OCI-LY7 (cell line): ENCODE data around the gene SASH1. TPM values are rescaled to one million over a fixed set of nuclear protein-coding genes. Genes with fewer than 3 reads are reported as not detected.

Source experiments
- BruUV-seq: library from RNA; stranded (reverse); fragments of 400-500 nt; replicated peaks from 2 replicates; lab custom pipeline; 2021; lab: Mats Ljungman, UMichigan
- CTCF ChIA-PET: fragments of 300-600 bp; sonication (Branson Sonifier 250); formaldehyde crosslinking; loops from one replicate; lab custom pipeline; 2022; ENCODE audit warnings: antibody characterized with exemption; ENCODE audit not compliant: unreplicated experiment; lab: Charles Lee
- POLR2A ChIA-PET: fragments of 300-600 bp; sonication (Branson Sonifier 250); formaldehyde crosslinking; loops from one replicate; lab custom pipeline; 2022; ENCODE audit warnings: antibody characterized with exemption; lab: Charles Lee
- DNase-seq: peaks from one replicate; pipeline ENCODE4 v3.0.0-alpha.2; 2015; ENCODE audit warnings: low spot score
- H2AFZ ChIP-seq: fragments of 200-600 bp; sonication (generic), shearing (Covaris generic); 2 replicates; pipeline ENCODE4 v1.6.1; 2014; ENCODE audit warnings: mild to moderate bottlenecking, antibody characterized with exemption, low read length, moderate library complexity
- H3K27ac ChIP-seq: fragments of 200-600 bp; sonication (generic); 2 replicates; pipeline ENCODE4 v1.5.1; 2014; ENCODE audit warnings: mixed run types, low read depth, mild to moderate bottlenecking, moderate library complexity, low read length, inconsistent platforms; ENCODE audit not compliant: poor library complexity, severe bottlenecking
- H3K36me3 ChIP-seq: fragments of 200-600 bp; sonication (generic); 2 replicates; pipeline ENCODE4 v1.6.1; 2014; ENCODE audit warnings: mild to moderate bottlenecking, antibody characterized with exemption, low read length, moderate library complexity, mixed read lengths; ENCODE audit not compliant: insufficient read depth
- H3K4me1 ChIP-seq: fragments of 200-600 bp; sonication (generic); 2 replicates; pipeline ENCODE4 v1.5.1; 2014; ENCODE audit warnings: mild to moderate bottlenecking, low read length; ENCODE audit not compliant: insufficient read depth, poor library complexity, severe bottlenecking
- H3K4me2 ChIP-seq: fragments of 200-600 bp; sonication (generic); 2 replicates; pipeline ENCODE4 v1.6.1; 2014; ENCODE audit warnings: mild to moderate bottlenecking, low read length
- H3K4me3 ChIP-seq: fragments of 200-600 bp; sonication (generic); 2 replicates; pipeline ENCODE4 v1.5.1; 2014; ENCODE audit warnings: mild to moderate bottlenecking, low read depth, low read length; ENCODE audit not compliant: poor library complexity, severe bottlenecking
- H3K79me2 ChIP-seq: fragments of 200-600 bp; sonication (generic); 2 replicates; pipeline ENCODE4 v1.6.1; 2016; ENCODE audit warnings: low read depth, mild to moderate bottlenecking, low read length, moderate library complexity, mixed read lengths; ENCODE audit not compliant: insufficient read depth
- H3K9me2 ChIP-seq: fragments of 200-600 bp; sonication (generic); 2 replicates; pipeline ENCODE4 v1.6.1; 2016; ENCODE audit warnings: mild to moderate bottlenecking, low read length, mixed read lengths; ENCODE audit not compliant: insufficient read depth
- H3K9me3 ChIP-seq: fragments of 200-600 bp; sonication (generic); 2 replicates; pipeline ENCODE4 v1.6.1; 2014; ENCODE audit warnings: mild to moderate bottlenecking, mixed run types, low read length, mixed read lengths
- H4K20me1 ChIP-seq: fragments of 200-600 bp; sonication (generic); 2 replicates; pipeline ENCODE4 v1.6.1; 2014; ENCODE audit warnings: mild to moderate bottlenecking, antibody characterized with exemption, low read length, moderate library complexity, mixed read lengths; ENCODE audit not compliant: insufficient read depth
- CTCF ChIP-seq: fragments of 200-600 bp; sonication (generic); conservative IDR thresholded peaks from 2 replicates; pipeline ENCODE4 v1.5.1; 2014; ENCODE audit warnings: mild to moderate bottlenecking, antibody characterized with exemption, low read length, moderate library complexity, mixed read lengths
- EZH2phosphoT487 ChIP-seq: fragments of 200-600 bp; sonication (generic); IDR thresholded peaks from 2 replicates; pipeline ENCODE4 v1.6.1; 2018; ENCODE audit warnings: low read depth, borderline replicate concordance, mild to moderate bottlenecking, mixed run types, antibody characterized with exemption, low read length, moderate library complexity, mixed read lengths
- intact Hi-C: fragments of 100-400 bp; cut with micrococcal nuclease; formaldehyde crosslinking; loops from one replicate; pipeline ENCODE4 v1.10.0; 2022; ENCODE audit not compliant: unreplicated experiment
- small RNA-seq: library from RNA; depleted of rRNA; stranded (forward); fragments of <200 nt; gene quantifications from one replicate; pipeline ENCODE3, GENCODE V24; 2014
- total RNA-seq, 2 experiments: library from RNA; depleted of rRNA in 1 of 2; stranded (reverse); fragments of >200 nt in 1 of 2; shearing (Covaris generic) in 1 of 2; gene quantifications; 2 replicates each; pipeline ENCODE4 v1.2.3, GENCODE V29; 2014 to 2022

SASH1 gene
- total RNA-seq, 2 experiments from 2014 or later: not detected

DNA sequence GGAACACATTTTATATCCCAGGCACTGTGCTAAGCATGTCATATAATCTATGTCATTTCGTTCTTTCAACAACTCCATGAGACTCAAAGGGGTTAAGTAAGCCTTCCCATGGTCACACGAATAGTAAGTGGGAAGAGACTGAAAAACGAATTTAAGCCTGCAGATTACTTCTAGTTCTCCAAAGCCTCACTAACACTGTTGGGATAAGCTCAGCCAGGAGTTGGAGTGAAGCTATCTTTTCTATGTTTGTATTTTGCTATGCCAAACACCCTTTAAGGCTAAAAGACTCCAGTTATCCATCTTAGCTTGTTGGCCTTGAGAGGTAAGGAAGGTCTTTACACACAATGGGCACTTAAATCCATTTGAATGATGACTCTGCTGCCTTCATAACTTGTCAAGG is 256.1 kb downstream of the SASH1 start:
- Histone ChIP-seq H3K9me3 (no peaks in the 10 kb centered on the region), H3K27ac (no peak overlapping the region), H2AFZ (no peak overlapping the region), H3K9me2 (no peaks in the 10 kb centered on the region), H3K4me3 (no peak overlapping the region), H4K20me1 (no peaks in the 10 kb centered on the region), H3K79me2 (no peaks in the 10 kb centered on the region), H3K36me3 (no peaks in the 10 kb centered on the region), H3K4me2 (no peak overlapping the region), H3K4me1 (no peaks in the 10 kb centered on the region)
- no peak for DNase-seq
- BruUV-seq: no TSS peak
- ChIA-PET CTCF (no interaction called here), POLR2A (interaction anchor here (1.5 kb wide), 1 partner anchor 19 kb away, joined by 3 read pairs; no protein-coding TSS in a partner anchor)
- TF ChIP-seq CTCF: no peak
- TF ChIP-seq EZH2phosphoT487: no peak
- intact Hi-C loops: no loop called here

- Histone ChIP-seq H4K20me1 (no peaks in the 10 kb centered on the region), H3K27ac (no peak overlapping the region), H3K36me3 (no peaks in the 10 kb centered on the region), H3K4me1 (no peaks in the 10 kb centered on the region), H3K4me3 (no peak overlapping the region), H3K9me3 (peaks cover 3% of the 10 kb centered on the region; the same call in 1 of the 2 replicates), H3K4me2 (no peak overlapping the region), H3K79me2 (no peaks in the 10 kb centered on the region), H3K9me2 (no peaks in the 10 kb centered on the region), H2AFZ (no peak overlapping the region)
- ChIA-PET CTCF (no interaction called here), POLR2A (no interaction called here)
- intact Hi-C loops: no loop called here
- BruUV-seq: no TSS peak
- no peak for TF ChIP-seq EZH2phosphoT487
- no peak for TF ChIP-seq CTCF
- DNase-seq: no peak
These were observed 257.4 kb downstream of the SASH1 start for GRCh38 chr6:148599967-148600426.

Small RNA genes lying within 50 kb of the gene (small RNA-seq; reads per million reads assigned to genes)
- not detected for gene SNRPEP6
